Mesenchymal stem cell (in vitro differentiated cells and primary cell): ENCODE results near the gene SIGLEC9.

Experiments
- DNase-seq: peaks from one replicate; pipeline ENCODE4 v3.0.0-alpha.2; 2013
- H2AFZ ChIP-seq: one replicate; pipeline ENCODE4 v1.6.1; 2013; ENCODE audit warnings: low read depth, mild to moderate bottlenecking, control low read depth, inconsistent platforms, low read length, moderate library complexity
- H2AK5ac ChIP-seq: 2 replicates; pipeline ENCODE4 v1.6.1; 2013; ENCODE audit warnings: low read length, moderate library complexity, mild to moderate bottlenecking, inconsistent platforms; ENCODE audit not compliant: severe bottlenecking
- H2BK120ac ChIP-seq: one replicate; pipeline ENCODE4 v1.6.1; 2013; ENCODE audit warnings: low read depth, mild to moderate bottlenecking, inconsistent platforms, low read length, moderate library complexity
- H2BK12ac ChIP-seq, 2 experiments: one replicate each; pipeline ENCODE4 v1.6.1; 2013; ENCODE audit warnings: inconsistent platforms in 2 of 2, low read length in 2 of 2, mild to moderate bottlenecking in 2 of 2, moderate library complexity in 2 of 2, control low read depth in 1 of 2
- H2BK15ac ChIP-seq: one replicate; pipeline ENCODE4 v1.6.1; 2013; ENCODE audit warnings: mild to moderate bottlenecking, low read depth, inconsistent platforms; ENCODE audit not compliant: poor library complexity, severe bottlenecking
- H2BK5ac ChIP-seq: 2 replicates; pipeline ENCODE4 v1.6.1; 2013; ENCODE audit warnings: low read depth, mild to moderate bottlenecking, low read length, control low read depth, inconsistent platforms; ENCODE audit not compliant: poor library complexity, severe bottlenecking
- H3K14ac ChIP-seq, 2 experiments: one replicate each; pipeline ENCODE4 v1.6.1; 2013; ENCODE audit warnings: inconsistent platforms in 2 of 2, low read length in 2 of 2, control low read depth in 1 of 2, mild to moderate bottlenecking in 1 of 2, moderate library complexity in 1 of 2
- H3K18ac ChIP-seq, 2 experiments: one replicate each; pipeline ENCODE4 v1.6.1; 2013; ENCODE audit warnings: inconsistent platforms in 2 of 2, low read length in 2 of 2, control low read depth in 1 of 2, low read depth in 1 of 2, mild to moderate bottlenecking in 1 of 2
- H3K23ac ChIP-seq, 2 experiments: one replicate each; pipeline ENCODE4 v1.6.1; 2013; ENCODE audit warnings: inconsistent platforms in 2 of 2, low read length in 2 of 2, mild to moderate bottlenecking in 2 of 2, moderate library complexity in 2 of 2, control low read depth in 1 of 2
- H3K27ac ChIP-seq: 2 replicates; pipeline ENCODE4 v1.5.1; 2013; ENCODE audit warnings: mild to moderate bottlenecking, moderate library complexity, low read length, control low read depth, inconsistent platforms; ENCODE audit not compliant: poor library complexity, severe bottlenecking
- H3K27me3 ChIP-seq, 2 experiments: 2 replicates each; pipeline versions ENCODE4 v1.6.1 to v1.7.0; 2013; ENCODE audit warnings: low read length in 2 of 2, mild to moderate bottlenecking in 2 of 2, moderate library complexity in 2 of 2, control low read depth in 1 of 2, inconsistent platforms in 1 of 2; ENCODE audit not compliant: control insufficient read depth in 1 of 2, insufficient read depth in 1 of 2
- H3K36me3 ChIP-seq, 2 experiments: 2 replicates each; pipeline versions ENCODE4 v1.6.1 to v1.7.0; 2013; ENCODE audit warnings: low read length in 2 of 2, control low read depth in 1 of 2, inconsistent platforms in 1 of 2, low read depth in 1 of 2, mild to moderate bottlenecking in 1 of 2; ENCODE audit not compliant: insufficient read depth in 2 of 2, control insufficient read depth in 1 of 2
- H3K4ac ChIP-seq, 2 experiments: one replicate each; pipeline ENCODE4 v1.6.1; 2013; ENCODE audit warnings: inconsistent platforms in 2 of 2, low read length in 2 of 2, mild to moderate bottlenecking in 2 of 2, moderate library complexity in 2 of 2, control low read depth in 1 of 2, low read depth in 1 of 2
- H3K4me1 ChIP-seq: 2 replicates; pipeline ENCODE4 v1.6.1; 2013; ENCODE audit warnings: low read depth, low read length, control low read depth; ENCODE audit not compliant: control insufficient read depth, insufficient read depth
- H3K4me2 ChIP-seq: 2 replicates; pipeline ENCODE4 v1.6.1; 2013; ENCODE audit warnings: low read length, mild to moderate bottlenecking, inconsistent platforms; ENCODE audit not compliant: poor library complexity, severe bottlenecking
- H3K4me3 ChIP-seq, 2 experiments: 2 replicates each; pipeline versions ENCODE4 v1.5.1 to v1.7.0; 2013; ENCODE audit warnings: low read length in 2 of 2, mild to moderate bottlenecking in 2 of 2, control low read depth in 1 of 2, low read depth in 1 of 2; ENCODE audit not compliant: insufficient read depth in 1 of 2
- H3K79me1 ChIP-seq: replicated peaks from 2 replicates; pipeline ENCODE4 v1.6.1; 2013; ENCODE audit warnings: mild to moderate bottlenecking, control low read depth, low read length, inconsistent platforms; ENCODE audit not compliant: poor library complexity, severe bottlenecking
- H3K9ac ChIP-seq: 2 replicates; pipeline ENCODE4 v1.7.0; 2013; ENCODE audit warnings: mild to moderate bottlenecking, low read length, moderate library complexity
- H3K9me3 ChIP-seq: 2 replicates; pipeline ENCODE4 v1.7.0; 2013; ENCODE audit warnings: mild to moderate bottlenecking, low read length; ENCODE audit not compliant: control insufficient read depth
- H4K8ac ChIP-seq: one replicate; pipeline ENCODE4 v1.6.1; 2013; ENCODE audit warnings: inconsistent platforms, mild to moderate bottlenecking, low read length, moderate library complexity
- H4K91ac ChIP-seq: one replicate; pipeline ENCODE4 v1.6.1; 2013; ENCODE audit warnings: mild to moderate bottlenecking, low read length, inconsistent platforms
- WGBS: methylation state at CpG from one replicate; pipeline ENCODE4 v1.1.7; 2013; ENCODE audit warnings: mixed read lengths; 5-methylcytosine and 5-hydroxymethylcytosine counted together

Gene SIGLEC9

DNA sequence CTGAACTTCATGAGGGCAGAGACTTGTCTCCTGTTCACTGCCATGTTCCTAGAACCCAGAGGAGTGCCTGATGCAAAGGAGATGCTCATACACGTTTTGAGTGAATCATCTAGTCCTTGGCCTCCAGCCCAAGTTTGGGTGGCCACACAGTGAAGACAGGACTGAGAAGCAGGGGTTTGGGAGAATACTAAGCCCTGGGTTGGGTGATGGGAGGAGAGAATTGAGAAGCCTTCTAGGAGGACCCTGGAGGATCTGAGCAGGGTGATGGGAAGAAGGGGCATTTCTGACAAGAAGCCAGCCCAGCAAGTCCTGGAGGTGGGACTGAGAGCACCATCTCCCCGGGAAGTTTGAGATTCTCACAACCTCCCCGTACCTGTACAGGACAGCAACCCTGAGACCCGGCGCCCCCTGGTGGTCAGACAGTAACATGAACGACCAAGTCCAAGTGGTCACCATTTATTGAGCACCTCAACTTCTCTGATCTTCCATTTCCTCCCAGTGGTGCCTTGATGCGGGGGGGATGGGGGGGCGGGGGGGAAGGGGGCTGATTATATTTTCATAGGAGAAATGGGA, 27.5 kb upstream of the SIGLEC9 start:
- Histone ChIP-seq H2BK5ac (no peak overlapping the region), H3K9me3 (no peaks in the 10 kb centered on the region), H3K79me1 (peaks cover 21% of the 10 kb centered on the region), H3K14ac (no peak overlapping the region), H3K4me3 (no peak overlapping the region), H3K27ac (no peak overlapping the region), H3K36me3 (peaks cover 33 to 36% of the 10 kb centered on the region in 2 experiments), H3K4me2 (no peak overlapping the region), H3K9ac (no peak overlapping the region), H3K4ac (no peak overlapping the region), H4K91ac (no peak overlapping the region), H2AK5ac (no peak overlapping the region), H2AFZ (no peak overlapping the region), H2BK12ac (no peak overlapping the region), H2BK120ac (no peak overlapping the region), H3K18ac (no peak overlapping the region), H3K23ac (no peak overlapping the region), H2BK15ac (no peak overlapping the region), H3K27me3 (no peaks in the 10 kb centered on the region), H3K4me1 (peaks cover 4% of the 10 kb centered on the region), H4K8ac (no peak overlapping the region)
- DNase-seq: peak; percentile 18
- 6% methylated on average over 2 of the region's 8 CpGs for WGBS

DNA sequence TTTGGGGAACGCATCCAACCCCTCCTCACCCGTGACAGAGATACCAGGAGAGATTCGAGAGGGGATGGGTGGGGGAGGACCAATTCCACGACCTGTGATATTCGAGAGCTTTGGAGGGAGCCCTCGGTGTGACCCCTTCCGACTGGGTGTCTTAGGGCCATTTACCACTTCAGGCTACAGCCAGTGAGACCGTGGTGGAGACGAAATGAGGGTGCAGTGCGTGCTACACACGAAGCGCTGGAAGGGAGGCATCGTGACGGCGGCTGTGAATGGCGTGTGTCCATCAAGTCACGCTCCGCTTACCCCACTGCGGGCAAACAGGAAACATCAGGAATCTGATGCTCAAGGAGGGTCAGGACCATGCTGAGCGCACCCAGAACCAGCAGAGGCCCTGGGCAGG, 26.9 kb upstream of the SIGLEC9 start:
- no peak overlapping the region for H3K4me3 ChIP-seq
- no peak overlapping the region for H2AK5ac ChIP-seq
- H3K4ac ChIP-seq: no peak overlapping the region
- no peak overlapping the region for H3K9ac ChIP-seq
- no peaks in the 10 kb centered on the region for H3K27me3 ChIP-seq
- H4K8ac ChIP-seq: no peak overlapping the region
- H2AFZ ChIP-seq: no peak overlapping the region
- no peak overlapping the region for H3K18ac ChIP-seq
- H3K9me3 ChIP-seq: no peaks in the 10 kb centered on the region
- H2BK12ac ChIP-seq: peak overlapping the region in 1 of 2 experiments; percentile 6
- peaks cover 24% of the 10 kb centered on the region for H3K79me1 ChIP-seq
- H4K91ac ChIP-seq: no peak overlapping the region
- no peak overlapping the region for H3K23ac ChIP-seq
- peaks cover 4% of the 10 kb centered on the region for H3K4me1 ChIP-seq
- no peak for DNase-seq
- WGBS: 95% methylated on average over 19 of the region's 20 CpGs
- H2BK5ac ChIP-seq: no peak overlapping the region
- no peak overlapping the region for H3K27ac ChIP-seq
- no peak overlapping the region for H3K14ac ChIP-seq
- H2BK120ac ChIP-seq: no peak overlapping the region
- H3K4me2 ChIP-seq: no peak overlapping the region
- no peak overlapping the region for H2BK15ac ChIP-seq
- H3K36me3 ChIP-seq: peaks cover 38 to 41% of the 10 kb centered on the region in 2 experiments

DNA sequence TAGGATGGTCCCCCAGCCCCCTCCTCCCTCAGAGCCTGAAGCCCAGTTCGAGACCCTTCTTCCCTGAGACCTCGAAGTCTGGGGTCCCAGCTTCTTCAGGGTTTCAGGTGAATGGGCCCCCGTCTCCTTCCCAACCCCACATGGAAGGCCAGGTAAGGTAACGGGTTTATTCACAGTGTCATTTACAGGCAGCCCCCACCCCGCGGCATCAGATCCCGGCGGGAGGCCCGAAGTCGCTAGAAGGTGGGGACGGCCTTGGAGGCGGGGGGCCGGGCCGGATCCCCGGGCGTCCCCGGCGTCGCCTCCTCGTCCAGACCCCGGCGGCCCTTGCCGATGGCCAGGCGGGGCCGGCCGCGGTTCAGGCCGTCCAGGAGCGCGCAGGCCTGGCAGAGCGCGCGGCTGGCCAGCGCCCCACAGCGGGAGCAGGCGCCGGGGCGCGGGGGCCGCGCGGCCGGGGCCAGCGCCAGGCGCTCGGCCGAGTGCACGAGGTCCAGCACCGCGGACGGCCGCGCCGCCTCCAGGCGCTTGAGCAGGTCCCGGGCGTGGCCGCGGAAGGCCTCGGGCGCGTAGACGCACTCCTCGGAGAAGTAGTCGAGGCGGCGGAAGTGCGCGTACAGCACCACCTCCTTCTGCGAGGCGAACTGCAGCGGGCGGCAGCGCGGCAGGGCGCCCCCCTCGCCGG, 26.2 kb upstream of the SIGLEC9 start:
- H2AK5ac ChIP-seq: no peak overlapping the region
- no peaks in the 10 kb centered on the region for H3K27me3 ChIP-seq
- no peak overlapping the region for H3K23ac ChIP-seq
- H2AFZ ChIP-seq: no peak overlapping the region
- H3K4ac ChIP-seq: no peak overlapping the region
- no peak overlapping the region for H3K4me2 ChIP-seq
- H3K4me1 ChIP-seq: peaks cover 4% of the 10 kb centered on the region
- H3K9me3 ChIP-seq: no peaks in the 10 kb centered on the region
- H3K4me3 ChIP-seq: no peak overlapping the region
- H3K79me1 ChIP-seq: peaks cover 24% of the 10 kb centered on the region
- no peak overlapping the region for H3K27ac ChIP-seq
- H3K14ac ChIP-seq: no peak overlapping the region
- no peak overlapping the region for H2BK120ac ChIP-seq
- H4K8ac ChIP-seq: no peak overlapping the region
- H3K18ac ChIP-seq: no peak overlapping the region
- H2BK5ac ChIP-seq: no peak overlapping the region
- no peak for DNase-seq
- no peak overlapping the region for H4K91ac ChIP-seq
- 99% methylated on average over 57 of the region's 78 CpGs for WGBS
- H2BK12ac ChIP-seq: no peak overlapping the region
- H2BK15ac ChIP-seq: no peak overlapping the region
- H3K36me3 ChIP-seq: peaks cover 38 to 49% of the 10 kb centered on the region in 2 experiments
- no peak overlapping the region for H3K9ac ChIP-seq

- Histone ChIP-seq H3K18ac (no peak overlapping the region), H3K27me3 (no peaks in the 10 kb centered on the region), H3K9me3 (no peaks in the 10 kb centered on the region), H3K27ac (no peak overlapping the region), H3K4me1 (peaks cover under 1% of the 10 kb centered on the region), H3K4me3 (no peak overlapping the region), H2AK5ac (no peak overlapping the region), H3K23ac (no peak overlapping the region), H3K4me2 (no peak overlapping the region), H3K79me1 (peaks cover 28% of the 10 kb centered on the region), H2BK12ac (no peak overlapping the region), H3K9ac (no peak overlapping the region), H3K4ac (no peak overlapping the region), H2AFZ (no peak overlapping the region), H4K91ac (no peak overlapping the region), H2BK120ac (no peak overlapping the region), H4K8ac (no peak overlapping the region), H3K36me3 (peaks cover 42 to 54% of the 10 kb centered on the region in 2 experiments), H2BK5ac (no peak overlapping the region), H3K14ac (no peak overlapping the region), H2BK15ac (no peak overlapping the region)
- WGBS: 98% methylated on average over 21 of the region's 22 CpGs
- DNase-seq: no peak
Observed at GRCh38 chr19:51099047-51099382, 25.7 kb upstream of the SIGLEC9 start.
